A549 (cell line): ENCODE measurements around the gene LRGUK. TPM values are rescaled to one million over a fixed set of nuclear protein-coding genes. Genes with fewer than 3 reads are reported as not detected.
A peak's percentile ranks its signal among the peaks of the same experiment; 100 is the strongest.

ENCODE experiments used
- ATAC-seq, 2 experiments: fragments of 200-7000 bp in 1 of 2; fragments of >200 bp in 1 of 2; cut with Nextera tagmentation in 1 of 2; cut with Tn5 transposase in 1 of 2; 3 replicates each; pipeline versions ENCODE4 v1.8.0 to v1.9.1; 2018 to 2020; ENCODE audit warnings: mild to moderate bottlenecking in 1 of 2, moderate library complexity in 1 of 2
- CTCF ChIA-PET: fragments of 300-600 bp; sonication (Branson Sonifier 250); formaldehyde crosslinking; extraction: SDS; loops from one replicate; lab custom pipeline; 2021; ENCODE audit warnings: antibody characterized with exemption, inconsistent platforms; lab: Yijun Ruan, JAX
- POLR2A ChIA-PET: fragments of 350-600 bp; formaldehyde crosslinking; extraction: SDS; loops from one replicate; lab custom pipeline; 2021; ENCODE audit warnings: antibody characterized with exemption, inconsistent platforms; lab: Yijun Ruan, JAX
- DNase-seq, 2 experiments: peaks; one replicate each; pipeline versions ENCODE4 v3.0.0 to v3.0.0-alpha.2; 2011 to 2016; ENCODE audit warnings: low read depth in 1 of 2, low spot score in 1 of 2
- FAIRE-seq: peaks from 2 replicates; lab custom pipeline; 2011; peaks lifted over from hg19 to GRCh38; lab: Jason Lieb, UNC
- H3K27ac ChIP-seq, 2 experiments: fragments of >200 bp; sonication (Bioruptor Twin); formaldehyde crosslinking; 3 replicates each; pipeline ENCODE4 v1.5.1; 2016 to 2017
- H3K4me1 ChIP-seq: fragments of >200 bp; sonication (Bioruptor Twin); formaldehyde crosslinking; 3 replicates; pipeline ENCODE4 v1.6.1; 2016
- H3K4me2 ChIP-seq: fragments of >200 bp; sonication (Bioruptor Twin); formaldehyde crosslinking; 3 replicates; pipeline ENCODE4 v1.6.1; 2016
- H3K4me3 ChIP-seq: fragments of >200 bp; sonication (Bioruptor Twin); formaldehyde crosslinking; 3 replicates; pipeline ENCODE4 v1.5.1; 2016
- H3K9me3 ChIP-seq: fragments of >200 bp; sonication (Bioruptor Twin); formaldehyde crosslinking; 3 replicates; pipeline ENCODE4 v1.6.1; 2016
- BHLHE40 ChIP-seq: IDR thresholded peaks from 2 replicates; pipeline ENCODE4 v1.6.1; 2012; ENCODE audit warnings: low read depth, low read length, inconsistent platforms
- CHD2 ChIP-seq: fragments of 150-350 bp; IDR thresholded peaks from 2 replicates; pipeline ENCODE4 v1.6.1; 2014; ENCODE audit warnings: low read length; ENCODE audit not compliant: partially characterized antibody
- CHD4 ChIP-seq: fragments of 200-600 bp; sonication (generic); IDR thresholded peaks from 2 replicates; pipeline ENCODE4 v1.6.1; 2016; ENCODE audit warnings: antibody characterized with exemption, mild to moderate bottlenecking, borderline replicate concordance
- CTCF ChIP-seq: fragments of >200 bp; sonication (Bioruptor Twin); formaldehyde crosslinking; IDR thresholded peaks from 3 replicates; pipeline ENCODE4 v1.5.1; 2016
- ELK1 ChIP-seq: fragments of 150-350 bp; IDR thresholded peaks from 2 replicates; pipeline ENCODE4 v1.6.1; 2014; ENCODE audit warnings: low read depth, mild to moderate bottlenecking, low read length
- ESRRA ChIP-seq: fragments of 150-350 bp; IDR thresholded peaks from 2 replicates; pipeline ENCODE4 v1.6.1; 2014; ENCODE audit warnings: mild to moderate bottlenecking, low read length, borderline replicate concordance
- FOSL2 ChIP-seq, 2 experiments: fragments of 450-650 bp in 1 of 2; fragments of >200 bp in 1 of 2; sonication (Bioruptor Twin) in 1 of 2; formaldehyde crosslinking; IDR thresholded peaks; 2 replicates each; pipeline versions ENCODE4 v1.5.0 to v1.6.1; 2016 to 2020; ENCODE audit warnings: mild to moderate bottlenecking in 1 of 2, moderate library complexity in 1 of 2
- FOXS1 ChIP-seq: fragments of 250-450 bp; sonication (Bioruptor Pico); IDR thresholded peaks from 2 replicates; pipeline ENCODE4 v1.5.0; 2020; ENCODE audit warnings: mild to moderate bottlenecking, moderate library complexity
- GATA3 ChIP-seq: IDR thresholded peaks from 2 replicates; pipeline ENCODE4 v1.6.1; 2012; ENCODE audit warnings: borderline replicate concordance
- HOXA7 ChIP-seq: fragments of 250-450 bp; sonication (Bioruptor Pico); IDR thresholded peaks from 2 replicates; pipeline ENCODE4 v1.5.0; 2020; ENCODE audit warnings: mild to moderate bottlenecking, moderate library complexity
- JUN ChIP-seq, 2 experiments: fragments of >200 bp; sonication (Bioruptor Twin); formaldehyde crosslinking; IDR thresholded peaks; 2 replicates in 1 of 2; 3 replicates in 1 of 2; pipeline ENCODE4 v1.6.1; 2016 to 2017
- MAFK ChIP-seq: fragments of 450-650 bp; IDR thresholded peaks from 2 replicates; pipeline ENCODE4 v1.6.1; 2014; ENCODE audit not compliant: partially characterized antibody
- NPAS2 ChIP-seq: fragments of 250-450 bp; sonication (Bioruptor Pico); IDR thresholded peaks from 2 replicates; pipeline ENCODE4 v1.8.0; 2022; ENCODE audit warnings: mild to moderate bottlenecking, moderate library complexity, borderline replicate concordance
- POLR2A ChIP-seq: IDR thresholded peaks from 2 replicates; pipeline ENCODE4 v1.6.1; 2012; ENCODE audit warnings: mild to moderate bottlenecking, low read length
- RARB ChIP-seq: fragments of 250-450 bp; sonication (Bioruptor Pico); IDR thresholded peaks from 2 replicates; pipeline ENCODE4 v1.8.0; 2021; ENCODE audit warnings: mild to moderate bottlenecking, moderate library complexity
- SMC3 ChIP-seq: fragments of >200 bp; sonication (Bioruptor Twin); formaldehyde crosslinking; IDR thresholded peaks from 3 replicates; pipeline ENCODE4 v1.6.1; 2018; ENCODE audit warnings: inconsistent platforms
- TFCP2L1 ChIP-seq: fragments of 250-450 bp; sonication (Bioruptor Pico); IDR thresholded peaks from 2 replicates; pipeline ENCODE4 v1.5.0; 2021; ENCODE audit warnings: mild to moderate bottlenecking
- ZFP36 ChIP-seq: fragments of 450-650 bp; IDR thresholded peaks from 2 replicates; pipeline ENCODE4 v1.6.1; 2014; ENCODE audit warnings: borderline replicate concordance; ENCODE audit not compliant: partially characterized antibody
- WGBS: methylation state at CpG from one replicate; pipeline ENCODE4 v1.1.6; 2017; ENCODE audit errors: missing lambda C conversion rate; 5-methylcytosine and 5-hydroxymethylcytosine counted together
- polyA plus RNA-seq, 4 experiments: library from polyadenylated mRNA; depleted of rRNA in 3 of 4; stranded (reverse); fragments of >200 nt; fragmentation: RNase III in 1 of 4; extraction: RNeasy Plus Mini Kit Qiagen cat#74134 plus additional on column Dnase treatment in 1 of 4; gene quantifications; 2 replicates in 3 of 4; 3 replicates in 1 of 4; pipeline ENCODE4 v1.2.3, GENCODE V29; 2011 to 2017

The LRGUK gene
- polyA plus RNA-seq, 2 of the 4 experiments (the other 2 are of a cell fraction): 0.28 to 0.32 TPM

GRCh38 chr7:134155206-134155605 lies 28.1 kb downstream of the LRGUK start:
- no peak for ATAC-seq
- POLR2A ChIA-PET: no interaction called here
- H3K4me2 ChIP-seq: no peak overlapping the region

GRCh38 chr7:134155871-134156270 lies 28.7 kb downstream of the LRGUK start:
- H3K4me3 ChIP-seq: no peak overlapping the region
- no peak overlapping the region for H3K27ac ChIP-seq
- 79% methylated on average over 5 of the region's 5 CpGs for WGBS
- FAIRE-seq: no peak
- H3K4me1 ChIP-seq: no peaks in the 10 kb centered on the region; the same call in 2 of the 3 replicates
- H3K4me2 ChIP-seq: no peak overlapping the region
- TF ChIP-seq CHD2 (no peak), GATA3 (no peak), MAFK (no peak), RARB (CRISPR knock-in tag) (no peak), HOXA7 (CRISPR knock-in tag) (no peak), TFCP2L1 (CRISPR knock-in tag) (no peak), JUN (IDR thresholded peaks at IDR 0.05) (no peak), POLR2A (no peak), BHLHE40 (no peak), FOXS1 (CRISPR knock-in tag) (no peak), ELK1 (no peak), ESRRA (no peak), SMC3 (no peak)
- TF ChIP-seq, all 56 proteins: peak for 0
- DNase-seq: no peak
- ChIA-PET POLR2A (no interaction called here), CTCF (interaction anchor here (1.3 to 3.2 kb wide), 4 partner anchors 10 to 265 kb away, joined by 3 to 18 read pairs (median 8); no protein-coding TSS in a partner anchor)
- H3K9me3 ChIP-seq: 0 out of 3 replicates have a peak, but pooled peaks cover 2% of the 10 kb centered on the region
- ATAC-seq: no peak

More at GRCh38 chr7:134155206-134155605, 28.1 kb downstream of the LRGUK start:
- Histone ChIP-seq H3K9me3 (0 out of 3 replicates have a peak, but pooled peaks cover 3% of the 10 kb centered on the region), H3K4me1 (no peaks in the 10 kb centered on the region; the same call in 2 of the 3 replicates), H3K4me3 (no peak overlapping the region), H3K27ac (no peak overlapping the region)
- TF ChIP-seq CHD4 (no peak), FOSL2 (IDR thresholded peaks at IDR 0.05) (no peak), FOSL2 (CRISPR knock-in tag; IDR thresholded peaks at IDR 0.05) (no peak), ZFP36 (no peak), CTCF (no peak)
- WGBS: 53% methylated on average over 2 of the region's 2 CpGs
- no peak for DNase-seq
- FAIRE-seq: no peak
- CTCF ChIA-PET: interaction anchor here (0.6 to 3.2 kb wide), 4 partner anchors 15 to 272 kb away, joined by 3 to 18 read pairs (median 8); no protein-coding TSS in a partner anchor

- no peak for TF ChIP-seq POLR2A
- no peak for ATAC-seq
- H3K9me3 ChIP-seq: no peaks in the 10 kb centered on the region
- no peak overlapping the region for H3K4me3 ChIP-seq
- CTCF ChIA-PET: interaction anchor here (0.8 to 1.3 kb wide), 3 partner anchors 9 to 24 kb away, joined by 3 to 6 read pairs (median 4); no protein-coding TSS in a partner anchor
- no peak overlapping the region for H3K4me2 ChIP-seq
- H3K4me1 ChIP-seq: no peaks in the 10 kb centered on the region
- H3K27ac ChIP-seq: no peak overlapping the region
- FAIRE-seq: peak; percentile 63
- POLR2A ChIA-PET: no interaction called here
- 64% methylated on average over 3 of the region's 3 CpGs for WGBS
- DNase-seq: no peak
Observed at GRCh38 chr7:134165252-134165651, 38.1 kb downstream of the LRGUK start.

- FAIRE-seq (no peak), DNase-seq (no peak), ATAC-seq (no peak)
- Histone ChIP-seq H3K4me1 (no peaks in the 10 kb centered on the region), H3K27ac (no peak overlapping the region), H3K9me3 (no peaks in the 10 kb centered on the region), H3K4me2 (no peak overlapping the region), H3K4me3 (no peak overlapping the region)
- 89% methylated on average over 5 of the region's 5 CpGs for WGBS
- no peak for TF ChIP-seq NPAS2 (CRISPR knock-in tag)
- POLR2A ChIA-PET: no interaction called here
- CTCF ChIA-PET: interaction anchor here (0.9 to 2.2 kb wide), 3 partner anchors 26 to 254 kb away, joined by 3 to 14 read pairs (median 6); no protein-coding TSS in a partner anchor
Observed at GRCh38 chr7:134167250-134167649, 40.1 kb downstream of the LRGUK start.
